GM12878 (cell line): ENCODE measurements around the gene CETN2. TPM values are rescaled to one million over a fixed set of nuclear protein-coding genes. Genes with fewer than 3 reads are reported as not detected.
"Not testable (repeated sequence)": the region's sequence is repeated elsewhere in the genome, so short reads cannot be mapped to it uniquely, and the experiment has no call there.

Source experiments
- ATAC-seq: fragments of 200-7000 bp; cut with Tn5 transposase; 3 replicates; pipeline ENCODE4 v1.9.1; 2020; ENCODE audit warnings: mild to moderate bottlenecking, moderate library complexity
- BruUV-seq: library from RNA; stranded (reverse); fragments of 400-500 nt; replicated peaks from 2 replicates; lab custom pipeline; 2021; lab: Mats Ljungman, UMichigan
- CTCF ChIA-PET: fragments of 300-600 bp; sonication (Branson Sonifier 250); formaldehyde crosslinking; extraction: SDS; loops from one replicate; lab custom pipeline; 2021; ENCODE audit warnings: inconsistent platforms; lab: Yijun Ruan, JAX
- POLR2A ChIA-PET: fragments of 350-600 bp; formaldehyde crosslinking; extraction: SDS; loops from one replicate; lab custom pipeline; 2021; ENCODE audit warnings: inconsistent platforms; lab: Charles Lee
- RAD21 ChIA-PET: fragments of 300-600 bp; sonication (Branson Sonifier 250); formaldehyde crosslinking; loops from one replicate; lab custom pipeline; 2023; ENCODE audit warnings: antibody characterized with exemption; ENCODE audit not compliant: unreplicated experiment; lab: Charles Lee
- SMC1A ChIA-PET: fragments of 300-600 bp; sonication (Branson Sonifier 250); formaldehyde crosslinking; loops from one replicate; lab custom pipeline; 2023; ENCODE audit not compliant: unreplicated experiment, uncharacterized antibody; lab: Charles Lee
- DNase-seq: peaks from one replicate; pipeline ENCODE4 v3.0.0-alpha.2; 2011; ENCODE audit warnings: low read depth, low spot score
- FAIRE-seq: peaks from 3 replicates; lab custom pipeline; 2011; peaks lifted over from hg19 to GRCh38; lab: Jason Lieb, UNC
- H2AFZ ChIP-seq: 2 replicates; pipeline ENCODE4 v1.6.0; 2011; ENCODE audit warnings: low read depth, low read length, control low read depth; ENCODE audit not compliant: control insufficient read depth
- H3K27ac ChIP-seq: 2 replicates; pipeline ENCODE4 v1.5.1; 2011; ENCODE audit warnings: control low read depth; ENCODE audit not compliant: control insufficient read depth, insufficient read depth
- H3K27me3 ChIP-seq, 2 experiments: replicated peaks in 1 of 2; 2 replicates each; pipeline versions ENCODE4 v1.6.0 to v1.6.1; 2011; ENCODE audit warnings: low read length in 1 of 2; ENCODE audit not compliant: control insufficient read depth in 2 of 2, insufficient read depth in 2 of 2
- H3K36me3 ChIP-seq, 2 experiments: 2 replicates each; pipeline ENCODE4 v1.5.1; 2011; ENCODE audit warnings: low read length in 1 of 2; ENCODE audit not compliant: control insufficient read depth in 2 of 2, insufficient read depth in 2 of 2
- H3K4me1 ChIP-seq: 2 replicates; pipeline ENCODE4 v1.6.1; 2011; ENCODE audit warnings: mild to moderate bottlenecking, low read length, moderate library complexity, mixed read lengths; ENCODE audit not compliant: control insufficient read depth, insufficient read depth
- H3K4me2 ChIP-seq: 2 replicates; pipeline ENCODE4 v1.6.0; 2011; ENCODE audit warnings: control low read depth; ENCODE audit not compliant: control insufficient read depth, insufficient read depth
- H3K4me3 ChIP-seq: fragments of 200-600 bp; sonication (generic); 2 replicates; pipeline ENCODE4 v1.5.1; 2016
- H3K79me2 ChIP-seq: 2 replicates; pipeline ENCODE4 v1.6.0; 2011; ENCODE audit warnings: low read length; ENCODE audit not compliant: control insufficient read depth, insufficient read depth
- H3K9ac ChIP-seq: 2 replicates; pipeline ENCODE4 v1.8.0; 2011; ENCODE audit warnings: low read length, control low read depth, mixed read lengths; ENCODE audit not compliant: control insufficient read depth, insufficient read depth
- H3K9me3 ChIP-seq: replicated peaks from 3 replicates; pipeline ENCODE4 v1.5.1; 2011; ENCODE audit warnings: mild to moderate bottlenecking, low read length; ENCODE audit not compliant: control insufficient read depth, insufficient read depth
- H4K20me1 ChIP-seq: 2 replicates; pipeline ENCODE4 v1.6.0; 2011; ENCODE audit not compliant: control insufficient read depth, insufficient read depth
- ATF2 ChIP-seq: IDR thresholded peaks from 2 replicates; pipeline ENCODE4 v1.6.1; 2012; ENCODE audit warnings: low read length, inconsistent platforms
- BCL3 ChIP-seq: IDR thresholded peaks from 2 replicates; pipeline ENCODE4 v1.6.1; 2011; ENCODE audit warnings: borderline replicate concordance, low read depth, mild to moderate bottlenecking, moderate library complexity, low read length; ENCODE audit not compliant: insufficient read depth, poor library complexity, severe bottlenecking
- EZH2 ChIP-seq: IDR thresholded peaks from 2 replicates; pipeline ENCODE4 v1.6.1; 2012; ENCODE audit warnings: low read depth, mild to moderate bottlenecking, control low read depth, inconsistent platforms, low read length, borderline replicate concordance; ENCODE audit not compliant: control insufficient read depth
- HCFC1 ChIP-seq: fragments of 150-350 bp; IDR thresholded peaks from 2 replicates; pipeline ENCODE4 v1.6.1; 2014; ENCODE audit warnings: low read length
- SIN3A ChIP-seq: IDR thresholded peaks from 2 replicates; pipeline ENCODE4 v1.6.1; 2012; ENCODE audit warnings: low read depth, low read length, improper control_type of control experiment
- SMAD5 ChIP-seq: IDR thresholded peaks from 2 replicates; pipeline ENCODE4 v1.6.1; 2016; ENCODE audit warnings: antibody characterized with exemption, low read depth
- SUZ12 ChIP-seq: fragments of 200-600 bp; sonication (generic); IDR thresholded peaks from one replicate; pipeline ENCODE4 v1.6.1; 2018; ENCODE audit warnings: antibody characterized with exemption, mild to moderate bottlenecking; ENCODE audit not compliant: unreplicated experiment
- TCF3 ChIP-seq: IDR thresholded peaks from 2 replicates; pipeline ENCODE4 v1.6.1; 2012; ENCODE audit warnings: low read depth, mild to moderate bottlenecking, low read length, borderline replicate concordance; ENCODE audit not compliant: insufficient read depth
- WGBS: methylation state at CpG from one replicate; pipeline ENCODE4 v1.1.6; 2016; ENCODE audit warnings: low lambda C conversion rate; ENCODE audit not compliant: insufficient replicate concordance, insufficient coverage; ENCODE audit errors: missing lambda C conversion rate; 5-methylcytosine and 5-hydroxymethylcytosine counted together
- in situ Hi-C: fragments of 300-500 bp; cut with MboI; formaldehyde crosslinking; loops from 9 replicates; pipeline ENCODE4 v1.14.3; 2018; ENCODE audit warnings: mixed read lengths
- intact Hi-C: fragments of 100-400 bp; cut with micrococcal nuclease; formaldehyde crosslinking; loops from one replicate; pipeline ENCODE4 v1.14.2; 2022; ENCODE audit not compliant: unreplicated experiment
- polyA plus RNA-seq, 11 experiments: library from polyadenylated mRNA; depleted of rRNA in 4 of 11; unstranded in 6 of 11; stranded (reverse) in 5 of 11; fragments of >200 nt; fragmentation: Nextera tagmentation in 4 of 11; fragmentation: Illumina TruSeq in 1 of 11; extraction: Ambion mirVana in 4 of 11; extraction: Trizol in 1 of 11; gene quantifications; 1 replicate in 1 of 11; 2 replicates in 10 of 11; pipeline versions ENCODE4 v1.2.1 to v1.2.3, GENCODE V29; 2011 to 2016; ENCODE audit warnings: inconsistent platforms in 2 of 11, missing spikeins in 2 of 11, low read depth in 1 of 11
- total RNA-seq, 4 experiments: library from RNA; depleted of rRNA in 3 of 4; stranded (reverse); fragments of >200 nt in 3 of 4; fragmentation: Illumina TruSeq in 1 of 4; extraction: Trizol in 1 of 4; gene quantifications; 2 replicates each; pipeline versions ENCODE4 v1.2.1 to v1.2.3, GENCODE V29; 2013 to 2021
- TF ChIP-seq, protein P1 (sequence below): IDR thresholded peaks from 2 replicates; pipeline ENCODE4 v1.6.1; 2011; ENCODE audit warnings: mild to moderate bottlenecking, low read depth, low read length, moderate library complexity; ENCODE audit not compliant: insufficient replicate concordance
- TF ChIP-seq, protein P2 (sequence below): fragments of 450-650 bp; IDR thresholded peaks from 2 replicates; pipeline ENCODE4 v1.6.1; 2016; ENCODE audit warnings: mild to moderate bottlenecking

The CETN2 gene
- total and polyA plus RNA-seq, 10 of the 15 experiments (the other 5 are each of a cell fraction or from before 2014, with no cell fraction given), result 12.0 to 30.3 (median 20.0) TPM

- no peak for TF ChIP-seq BCL3
- TF ChIP-seq SUZ12, result no peak
- TF ChIP-seq SMAD5, result no peak
- TF ChIP-seq, protein P1, sequence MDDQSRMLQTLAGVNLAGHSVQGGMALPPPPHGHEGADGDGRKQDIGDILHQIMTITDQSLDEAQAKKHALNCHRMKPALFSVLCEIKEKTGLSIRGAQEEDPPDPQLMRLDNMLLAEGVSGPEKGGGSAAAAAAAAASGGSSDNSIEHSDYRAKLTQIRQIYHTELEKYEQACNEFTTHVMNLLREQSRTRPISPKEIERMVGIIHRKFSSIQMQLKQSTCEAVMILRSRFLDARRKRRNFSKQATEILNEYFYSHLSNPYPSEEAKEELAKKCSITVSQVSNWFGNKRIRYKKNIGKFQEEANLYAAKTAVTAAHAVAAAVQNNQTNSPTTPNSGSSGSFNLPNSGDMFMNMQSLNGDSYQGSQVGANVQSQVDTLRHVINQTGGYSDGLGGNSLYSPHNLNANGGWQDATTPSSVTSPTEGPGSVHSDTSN, result no peak
- no peak for TF ChIP-seq SIN3A
- TF ChIP-seq, protein P2, sequence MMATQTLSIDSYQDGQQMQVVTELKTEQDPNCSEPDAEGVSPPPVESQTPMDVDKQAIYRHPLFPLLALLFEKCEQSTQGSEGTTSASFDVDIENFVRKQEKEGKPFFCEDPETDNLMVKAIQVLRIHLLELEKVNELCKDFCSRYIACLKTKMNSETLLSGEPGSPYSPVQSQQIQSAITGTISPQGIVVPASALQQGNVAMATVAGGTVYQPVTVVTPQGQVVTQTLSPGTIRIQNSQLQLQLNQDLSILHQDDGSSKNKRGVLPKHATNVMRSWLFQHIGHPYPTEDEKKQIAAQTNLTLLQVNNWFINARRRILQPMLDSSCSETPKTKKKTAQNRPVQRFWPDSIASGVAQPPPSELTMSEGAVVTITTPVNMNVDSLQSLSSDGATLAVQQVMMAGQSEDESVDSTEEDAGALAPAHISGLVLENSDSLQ, result no peak
- TF ChIP-seq HCFC1, result no peak
- no peak for TF ChIP-seq TCF3
- no peak for TF ChIP-seq EZH2
- TF ChIP-seq ATF2, result no peak
Observed at GRCh38 chrX:152842772-152843338, 12.3 kb upstream of the CETN2 start (continued).

DNA sequence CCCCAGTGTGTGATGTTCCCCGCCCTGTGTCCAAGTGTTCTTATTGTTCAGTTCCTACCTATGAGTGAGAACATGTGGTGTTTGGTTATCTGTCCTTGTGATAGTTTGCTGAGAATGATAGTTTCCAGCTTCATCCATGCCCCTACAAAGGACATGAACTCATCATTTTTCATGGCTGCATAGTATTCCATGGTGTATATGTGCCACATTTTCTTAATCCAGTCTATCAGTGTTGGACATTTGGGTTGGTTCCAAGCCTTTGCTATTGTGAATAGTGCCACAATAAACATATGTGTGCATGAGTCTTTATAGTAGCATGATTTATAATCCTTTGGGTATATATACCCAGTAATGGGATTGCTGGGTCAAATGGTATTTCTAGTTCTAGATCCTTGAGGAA is 4.9 kb upstream of the CETN2 start:
- CTCF ChIA-PET, BruUV-seq, intact Hi-C loops, POLR2A ChIA-PET, H3K27ac ChIP-seq, DNase-seq, H3K4me1 ChIP-seq, H3K27me3 ChIP-seq, H3K36me3 ChIP-seq, in situ Hi-C loops, RAD21 ChIA-PET, H3K4me2 ChIP-seq, H3K9me3 ChIP-seq, ATAC-seq, H4K20me1 ChIP-seq, SMC1A ChIA-PET, H3K9ac ChIP-seq, H2AFZ ChIP-seq, H3K4me3 ChIP-seq, FAIRE-seq: not testable (repeated sequence)
- 50% methylated on average over 1 of the region's 1 CpG for WGBS
- peaks cover 15% of the 10 kb centered on the region for H3K79me2 ChIP-seq
